Measurements from ENCODE around the gene CHD9. TPM values are rescaled to one million over a fixed set of nuclear protein-coding genes. Genes with fewer than 3 reads are reported as not detected.
A peak's percentile ranks its signal among the peaks of the same experiment; 100 is the strongest.

The CHD9 gene
- polyA plus RNA-seq, 3 donors: 15.8 to 26.1 (median 22.5) TPM

DNA sequence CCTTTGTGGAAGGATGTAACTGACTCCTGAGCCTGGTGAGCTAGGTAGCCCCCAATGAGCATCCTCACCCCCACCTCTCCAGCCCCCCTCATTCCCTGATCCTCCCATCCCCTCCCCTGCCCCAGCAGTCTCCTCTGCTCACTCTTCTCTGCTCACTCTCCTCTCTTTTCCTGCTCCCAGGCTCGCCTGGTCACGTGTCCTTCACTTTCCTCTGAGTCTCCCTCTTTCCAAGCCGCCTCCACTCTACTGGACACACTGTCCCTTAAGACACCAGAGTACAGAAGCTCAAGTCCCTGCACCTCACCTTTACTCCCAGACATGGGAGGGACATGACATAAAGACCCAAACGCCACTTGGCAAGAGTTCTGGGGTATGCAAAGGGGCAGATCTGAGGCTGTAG lies 303.2 kb downstream of the CHD9 start:
- H3K79me2 ChIP-seq (ENCODE audit: insufficient read depth, low read length): no peaks in the 10 kb centered on the region
- H3K4me3 ChIP-seq (replicated peaks in 1 of 3; ENCODE audit: low read depth in 2 of 3, low read length in 3 of 3): no peak overlapping the region
- Mint-ChIP-seq H3K4me3 (peak overlapping the region in 1 of 2 donors; percentile 50), H3K27ac (no peak overlapping the region), H3K36me3 (peaks cover 5 to 16% of the 10 kb centered on the region in 2 donors), H3K4me1 (peaks cover 22% of the 10 kb centered on the region), H3K27me3 (ENCODE audit: low read depth in 3 of 3) (peaks cover 8 to 14% (median 13%) of the 10 kb centered on the region in 3 donors), H3K9me3 (peaks cover 0 to 2% (median 0%) of the 10 kb centered on the region in 7 donors)
- WGBS (ENCODE audit: insufficient coverage): 93% methylated on average over 4 of the region's 4 CpGs
- no peak overlapping the region for H3K4me2 ChIP-seq (replicated peaks; ENCODE audit: extremely low read depth, low read length, poor library complexity, severe bottlenecking)
- H3K9ac ChIP-seq (ENCODE audit: insufficient read depth, low read length, poor library complexity, severe bottlenecking): no peak overlapping the region
- no peak overlapping the region for H2AFZ ChIP-seq (ENCODE audit: insufficient read depth, low read depth, low read length, poor library complexity, severe bottlenecking)
- TF ChIP-seq, protein P1, sequence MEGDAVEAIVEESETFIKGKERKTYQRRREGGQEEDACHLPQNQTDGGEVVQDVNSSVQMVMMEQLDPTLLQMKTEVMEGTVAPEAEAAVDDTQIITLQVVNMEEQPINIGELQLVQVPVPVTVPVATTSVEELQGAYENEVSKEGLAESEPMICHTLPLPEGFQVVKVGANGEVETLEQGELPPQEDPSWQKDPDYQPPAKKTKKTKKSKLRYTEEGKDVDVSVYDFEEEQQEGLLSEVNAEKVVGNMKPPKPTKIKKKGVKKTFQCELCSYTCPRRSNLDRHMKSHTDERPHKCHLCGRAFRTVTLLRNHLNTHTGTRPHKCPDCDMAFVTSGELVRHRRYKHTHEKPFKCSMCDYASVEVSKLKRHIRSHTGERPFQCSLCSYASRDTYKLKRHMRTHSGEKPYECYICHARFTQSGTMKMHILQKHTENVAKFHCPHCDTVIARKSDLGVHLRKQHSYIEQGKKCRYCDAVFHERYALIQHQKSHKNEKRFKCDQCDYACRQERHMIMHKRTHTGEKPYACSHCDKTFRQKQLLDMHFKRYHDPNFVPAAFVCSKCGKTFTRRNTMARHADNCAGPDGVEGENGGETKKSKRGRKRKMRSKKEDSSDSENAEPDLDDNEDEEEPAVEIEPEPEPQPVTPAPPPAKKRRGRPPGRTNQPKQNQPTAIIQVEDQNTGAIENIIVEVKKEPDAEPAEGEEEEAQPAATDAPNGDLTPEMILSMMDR (IDR thresholded peaks at IDR 0.05): no peak
- no peaks in the 10 kb centered on the region for H4K20me1 ChIP-seq (ENCODE audit: insufficient read depth, low read length)
- intact Hi-C loops (cut with micrococcal nuclease): no loop called here
- H3K9me3 ChIP-seq (replicated peaks in 1 of 2; ENCODE audit: control insufficient read depth in 1 of 2, insufficient read depth in 1 of 2, low read length in 2 of 2): no peaks in the 10 kb centered on the region
- H3K27ac ChIP-seq (ENCODE audit: low read depth in 1 of 2, low read length in 2 of 2): no peak overlapping the region
- peaks cover 5 to 12% of the 10 kb centered on the region in 2 donors for H3K4me1 ChIP-seq (ENCODE audit: control insufficient read depth in 1 of 2, insufficient read depth in 2 of 2, low read length in 2 of 2)
- peaks cover 0 to 3% of the 10 kb centered on the region in 2 donors for H3K36me3 ChIP-seq (replicated peaks in 1 of 2; ENCODE audit: control insufficient read depth in 1 of 2, insufficient read depth in 2 of 2, low read length in 2 of 2)
- DNase-seq: no peak
- H3K27me3 ChIP-seq (ENCODE audit: control insufficient read depth in 2 of 2, insufficient read depth in 2 of 2, low read length in 2 of 2): peaks cover 0 to 2% of the 10 kb centered on the region in 2 donors

DNA sequence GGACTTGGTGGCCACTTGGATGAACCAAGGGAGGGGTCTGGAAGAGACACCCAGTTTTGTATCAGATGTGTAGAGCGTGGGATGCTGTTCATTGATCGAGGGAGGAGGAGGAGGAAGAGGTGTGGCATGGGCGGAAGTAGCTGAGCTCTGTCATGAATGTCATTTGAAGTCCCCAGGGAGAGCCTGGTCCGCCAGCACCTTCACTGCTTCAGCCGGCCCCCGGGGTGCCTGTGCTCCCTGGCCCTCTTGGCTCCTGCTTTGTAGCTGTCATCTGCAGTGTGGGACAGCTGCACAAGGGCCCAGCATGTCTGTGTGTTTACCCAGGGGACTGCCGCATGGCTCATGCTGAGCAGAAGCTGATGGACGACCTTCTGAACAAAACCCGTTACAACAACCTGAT lies 304.1 kb downstream of the CHD9 start:
- Histone ChIP-seq H3K9me3 (replicated peaks in 1 of 2; ENCODE audit: control insufficient read depth in 1 of 2, insufficient read depth in 1 of 2, low read length in 2 of 2) (no peaks in the 10 kb centered on the region), H3K27me3 (ENCODE audit: control insufficient read depth in 2 of 2, insufficient read depth in 2 of 2, low read length in 2 of 2) (peaks cover 0 to 2% of the 10 kb centered on the region in 2 donors), H3K27ac (ENCODE audit: low read depth in 1 of 2, low read length in 2 of 2) (no peak overlapping the region), H3K4me2 (replicated peaks; ENCODE audit: extremely low read depth, low read length, poor library complexity, severe bottlenecking) (no peak overlapping the region), H4K20me1 (ENCODE audit: insufficient read depth, low read length) (no peaks in the 10 kb centered on the region), H3K36me3 (replicated peaks in 1 of 2; ENCODE audit: control insufficient read depth in 1 of 2, insufficient read depth in 2 of 2, low read length in 2 of 2) (peaks cover 0 to 3% of the 10 kb centered on the region in 2 donors), H2AFZ (ENCODE audit: insufficient read depth, low read depth, low read length, poor library complexity, severe bottlenecking) (no peak overlapping the region), H3K9ac (ENCODE audit: insufficient read depth, low read length, poor library complexity, severe bottlenecking) (no peak overlapping the region), H3K79me2 (ENCODE audit: insufficient read depth, low read length) (no peaks in the 10 kb centered on the region), H3K4me3 (replicated peaks in 1 of 3; ENCODE audit: low read depth in 2 of 3, low read length in 3 of 3) (no peak overlapping the region), H3K4me1 (ENCODE audit: control insufficient read depth in 1 of 2, insufficient read depth in 2 of 2, low read length in 2 of 2) (peaks cover 5 to 12% of the 10 kb centered on the region in 2 donors)
- intact Hi-C loops (cut with micrococcal nuclease): no loop called here
- DNase-seq: no peak
- H3K27ac Mint-ChIP-seq: peak overlapping the region in 1 of 7 donors; percentile 61
- peaks cover 6 to 13% (median 9%) of the 10 kb centered on the region in 3 donors for H3K27me3 Mint-ChIP-seq (ENCODE audit: low read depth in 3 of 3)
- H3K36me3 Mint-ChIP-seq: peaks cover 14 to 21% of the 10 kb centered on the region in 2 donors
- WGBS (ENCODE audit: insufficient coverage): 87% methylated on average over 9 of the region's 9 CpGs
- H3K9me3 Mint-ChIP-seq: peaks cover 0 to 2% (median 0%) of the 10 kb centered on the region in 7 donors
- TF ChIP-seq, protein P1 (IDR thresholded peaks at IDR 0.05): no peak
- peak overlapping the region in 1 of 2 donors; percentile 24 for H3K4me3 Mint-ChIP-seq
- H3K4me1 Mint-ChIP-seq: peaks cover 22% of the 10 kb centered on the region
